HEK293 (cell line): ENCODE data around the gene NR0B2.

Experiments
- BCL11A ChIP-seq: fragments of 450-650 bp; formaldehyde crosslinking; IDR thresholded peaks from 2 replicates; pipeline ENCODE4 v1.5.1; 2016; ENCODE audit warnings: low read depth, missing biosample characterization, missing genetic modification characterization
- KLF10 ChIP-seq: fragments of 450-650 bp; IDR thresholded peaks from 2 replicates; pipeline ENCODE4 v1.5.1; 2018; ENCODE audit warnings: missing biosample characterization, mild to moderate bottlenecking, missing genetic modification characterization
- KLF8 ChIP-seq: fragments of 450-650 bp; formaldehyde crosslinking; IDR thresholded peaks from 2 replicates; pipeline ENCODE4 v1.5.1; 2016; ENCODE audit warnings: missing biosample characterization, missing genetic modification characterization
- OSR2 ChIP-seq: fragments of 450-650 bp; formaldehyde crosslinking; IDR thresholded peaks from 2 replicates; pipeline ENCODE4 v1.5.1; 2016; ENCODE audit warnings: missing biosample characterization, missing genetic modification characterization
- SETDB1 ChIP-seq: IDR thresholded peaks from one replicate; pipeline ENCODE4 v1.6.1; 2017; ENCODE audit warnings: mild to moderate bottlenecking, low read length, moderate library complexity, mixed read lengths; ENCODE audit not compliant: insufficient read length
- ZNF112 ChIP-seq: fragments of 450-650 bp; formaldehyde crosslinking; IDR thresholded peaks from 2 replicates; pipeline ENCODE4 v1.5.0; 2017; ENCODE audit warnings: missing biosample characterization, missing genetic modification characterization
- ZNF138 ChIP-seq: fragments of 450-650 bp; formaldehyde crosslinking; IDR thresholded peaks from 2 replicates; pipeline ENCODE4 v1.5.1; 2016; ENCODE audit warnings: missing biosample characterization, missing genetic modification characterization, borderline replicate concordance
- ZNF175 ChIP-seq: fragments of 450-650 bp; formaldehyde crosslinking; IDR thresholded peaks from 2 replicates; pipeline ENCODE4 v1.5.1; 2016; ENCODE audit warnings: missing biosample characterization, missing genetic modification characterization
- ZNF335 ChIP-seq: fragments of 450-650 bp; formaldehyde crosslinking; conservative IDR thresholded peaks from 2 replicates; pipeline ENCODE4 v1.5.1; 2016; ENCODE audit warnings: missing biosample characterization, missing genetic modification characterization
- ZNF501 ChIP-seq: fragments of 450-650 bp; formaldehyde crosslinking; IDR thresholded peaks from 2 replicates; pipeline ENCODE4 v1.5.1; 2016; ENCODE audit warnings: missing biosample characterization, missing genetic modification characterization
- ZNF664 ChIP-seq: fragments of 450-650 bp; formaldehyde crosslinking; IDR thresholded peaks from 2 replicates; pipeline ENCODE4 v1.5.1; 2016; ENCODE audit warnings: missing biosample characterization, missing genetic modification characterization
- TF ChIP-seq, protein P1 (sequence below): fragments of 450-650 bp; formaldehyde crosslinking; IDR thresholded peaks from 2 replicates; pipeline ENCODE4 v1.5.1; 2016; ENCODE audit warnings: missing biosample characterization, missing genetic modification characterization
- TF ChIP-seq, protein P2 (sequence below): fragments of 450-650 bp; IDR thresholded peaks from 2 replicates; pipeline ENCODE4 v1.5.1; 2018; ENCODE audit warnings: missing biosample characterization, mild to moderate bottlenecking, missing genetic modification characterization
- TF ChIP-seq, protein P3 (sequence below): fragments of 450-650 bp; formaldehyde crosslinking; IDR thresholded peaks from 2 replicates; pipeline ENCODE4 v1.5.1; 2016; ENCODE audit warnings: missing biosample characterization, missing genetic modification characterization

GRCh38 chr1:26894263-26894662 lies 19.5 kb downstream of the NR0B2 start:
- TF ChIP-seq ZNF138 (tag by site-specific recombination), result no peak
- TF ChIP-seq, protein P1, sequence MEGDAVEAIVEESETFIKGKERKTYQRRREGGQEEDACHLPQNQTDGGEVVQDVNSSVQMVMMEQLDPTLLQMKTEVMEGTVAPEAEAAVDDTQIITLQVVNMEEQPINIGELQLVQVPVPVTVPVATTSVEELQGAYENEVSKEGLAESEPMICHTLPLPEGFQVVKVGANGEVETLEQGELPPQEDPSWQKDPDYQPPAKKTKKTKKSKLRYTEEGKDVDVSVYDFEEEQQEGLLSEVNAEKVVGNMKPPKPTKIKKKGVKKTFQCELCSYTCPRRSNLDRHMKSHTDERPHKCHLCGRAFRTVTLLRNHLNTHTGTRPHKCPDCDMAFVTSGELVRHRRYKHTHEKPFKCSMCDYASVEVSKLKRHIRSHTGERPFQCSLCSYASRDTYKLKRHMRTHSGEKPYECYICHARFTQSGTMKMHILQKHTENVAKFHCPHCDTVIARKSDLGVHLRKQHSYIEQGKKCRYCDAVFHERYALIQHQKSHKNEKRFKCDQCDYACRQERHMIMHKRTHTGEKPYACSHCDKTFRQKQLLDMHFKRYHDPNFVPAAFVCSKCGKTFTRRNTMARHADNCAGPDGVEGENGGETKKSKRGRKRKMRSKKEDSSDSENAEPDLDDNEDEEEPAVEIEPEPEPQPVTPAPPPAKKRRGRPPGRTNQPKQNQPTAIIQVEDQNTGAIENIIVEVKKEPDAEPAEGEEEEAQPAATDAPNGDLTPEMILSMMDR (tag by site-specific recombination), result no peak
- no peak for TF ChIP-seq KLF10 (tag by site-specific recombination)
- no peak for TF ChIP-seq ZNF112 (tag by site-specific recombination)
- TF ChIP-seq ZNF664 (tag by site-specific recombination), result no peak
- TF ChIP-seq, protein P2, sequence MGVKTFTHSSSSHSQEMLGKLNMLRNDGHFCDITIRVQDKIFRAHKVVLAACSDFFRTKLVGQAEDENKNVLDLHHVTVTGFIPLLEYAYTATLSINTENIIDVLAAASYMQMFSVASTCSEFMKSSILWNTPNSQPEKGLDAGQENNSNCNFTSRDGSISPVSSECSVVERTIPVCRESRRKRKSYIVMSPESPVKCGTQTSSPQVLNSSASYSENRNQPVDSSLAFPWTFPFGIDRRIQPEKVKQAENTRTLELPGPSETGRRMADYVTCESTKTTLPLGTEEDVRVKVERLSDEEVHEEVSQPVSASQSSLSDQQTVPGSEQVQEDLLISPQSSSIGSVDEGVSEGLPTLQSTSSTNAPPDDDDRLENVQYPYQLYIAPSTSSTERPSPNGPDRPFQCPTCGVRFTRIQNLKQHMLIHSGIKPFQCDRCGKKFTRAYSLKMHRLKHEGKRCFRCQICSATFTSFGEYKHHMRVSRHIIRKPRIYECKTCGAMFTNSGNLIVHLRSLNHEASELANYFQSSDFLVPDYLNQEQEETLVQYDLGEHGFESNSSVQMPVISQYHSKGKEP (tag by site-specific recombination), result no peak
- no peak for TF ChIP-seq SETDB1
- no peak for TF ChIP-seq ZNF175 (tag by site-specific recombination)
- no peak for TF ChIP-seq KLF8 (tag by site-specific recombination)
- TF ChIP-seq BCL11A, result no peak
- TF ChIP-seq, protein P3, sequence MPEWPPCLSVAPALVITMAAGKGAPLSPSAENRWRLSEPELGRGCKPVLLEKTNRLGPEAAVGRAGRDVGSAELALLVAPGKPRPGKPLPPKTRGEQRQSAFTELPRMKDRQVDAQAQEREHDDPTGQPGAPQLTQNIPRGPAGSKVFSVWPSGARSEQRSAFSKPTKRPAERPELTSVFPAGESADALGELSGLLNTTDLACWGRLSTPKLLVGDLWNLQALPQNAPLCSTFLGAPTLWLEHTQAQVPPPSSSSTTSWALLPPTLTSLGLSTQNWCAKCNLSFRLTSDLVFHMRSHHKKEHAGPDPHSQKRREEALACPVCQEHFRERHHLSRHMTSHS, result no peak
- no peak for TF ChIP-seq ZNF501 (tag by site-specific recombination)
- TF ChIP-seq ZNF335 (tag by site-specific recombination), result no peak
- TF ChIP-seq OSR2 (tag by site-specific recombination), result no peak
